Psoas muscle (tissue), 8 donors: Measurements from ENCODE around the gene SLC44A3. TPM values are rescaled to one million over a fixed set of nuclear protein-coding genes. Genes with fewer than 3 reads are reported as not detected.

ENCODE experiments used
- ATAC-seq, 4 donors: fragments of 200-7000 bp; cut with Tn5 transposase; one replicate each; pipeline ENCODE4 v1.9.1; 2020; ENCODE audit warnings: moderate library complexity in 3 of 4, mild to moderate bottlenecking in 2 of 4
- DNase-seq, 2 donors: peaks; one replicate each; pipeline ENCODE4 v3.0.0-alpha.2; 2020
- H3K27ac ChIP-seq: fragments of 200-600 bp; one replicate; pipeline ENCODE4 v1.8.0; 2022
- H3K27me3 ChIP-seq, 3 donors: fragments of 200-600 bp in 1 of 3; one replicate each; pipeline versions ENCODE4 v1.6.1 to v1.8.0; 2013 to 2022; ENCODE audit warnings: low read length in 2 of 3, mild to moderate bottlenecking in 2 of 3, moderate library complexity in 1 of 3; ENCODE audit not compliant: insufficient read depth in 3 of 3
- H3K36me3 ChIP-seq, 2 donors: fragments of 200-600 bp in 1 of 2; one replicate each; pipeline versions ENCODE4 v1.6.1 to v1.8.0; 2013 to 2022; ENCODE audit warnings: low read depth in 1 of 2, mild to moderate bottlenecking in 1 of 2, moderate library complexity in 1 of 2; ENCODE audit not compliant: insufficient read depth in 1 of 2
- H3K4me1 ChIP-seq: fragments of 200-600 bp; one replicate; pipeline ENCODE4 v1.8.0; 2022
- H3K4me3 ChIP-seq: fragments of 200-600 bp; one replicate; pipeline ENCODE4 v1.8.0; 2022; ENCODE audit warnings: mild to moderate bottlenecking
- H3K9me3 ChIP-seq: fragments of 200-600 bp; one replicate; pipeline ENCODE4 v1.8.0; 2022
- CTCF ChIP-seq: fragments of 200-600 bp; IDR thresholded peaks from one replicate; pipeline ENCODE4 v1.8.0; 2022; ENCODE audit warnings: antibody characterized with exemption
- WGBS, 3 donors: extraction: QIAGEN DNeasy Blood & Tissue Kit; methylation state at CpG; one replicate each; pipeline versions ENCODE4 v1.1.6 to v1.1.7; 2013; 5-methylcytosine and 5-hydroxymethylcytosine counted together
- intact Hi-C, 2 donors: fragments of 100-400 bp; cut with DNase I; formaldehyde crosslinking; loops; one replicate each; pipeline versions ENCODE4 v1.11.0 to v1.14.2; 2022
- polyA plus RNA-seq, 3 donors: library from polyadenylated mRNA; stranded (reverse); fragments of 200-250 nt; gene quantifications; one replicate each; pipeline ENCODE4 v1.2.3, GENCODE V29; 2013
- total RNA-seq, 4 donors: library from RNA; stranded (reverse); fragmentation: NEBNext Ultra II Directional in 2 of 4; extraction: Animal tissue kit (Norgen Biotek cat#: 25700) in 2 of 4; gene quantifications; one replicate each; pipeline versions ENCODE4 v1.2.1 to v1.2.4, GENCODE V29; 2021 to 2023
- donor health status: healthy with polysubstance abuse.
- donor health status: DM: no; HTN: no; CAD: no; lungs with moderate emphysema.
- donor health status: Bipolar disorder and iron deficiency.
- donor health status: healthy.
- donor health status: DM: yes; HTN: yes; CAD: no.
- donor health status: DM: no; HTN: no; CAD: no.
- donor health status: DM: no; HTN: no; CAD: no.
- donor health status: DM: yes; HTN: yes; CAD: no.

Gene SLC44A3
- total and polyA plus RNA-seq, 7 donors: 0.04 to 0.58 (median 0.32) TPM; not detected in 2

DNA sequence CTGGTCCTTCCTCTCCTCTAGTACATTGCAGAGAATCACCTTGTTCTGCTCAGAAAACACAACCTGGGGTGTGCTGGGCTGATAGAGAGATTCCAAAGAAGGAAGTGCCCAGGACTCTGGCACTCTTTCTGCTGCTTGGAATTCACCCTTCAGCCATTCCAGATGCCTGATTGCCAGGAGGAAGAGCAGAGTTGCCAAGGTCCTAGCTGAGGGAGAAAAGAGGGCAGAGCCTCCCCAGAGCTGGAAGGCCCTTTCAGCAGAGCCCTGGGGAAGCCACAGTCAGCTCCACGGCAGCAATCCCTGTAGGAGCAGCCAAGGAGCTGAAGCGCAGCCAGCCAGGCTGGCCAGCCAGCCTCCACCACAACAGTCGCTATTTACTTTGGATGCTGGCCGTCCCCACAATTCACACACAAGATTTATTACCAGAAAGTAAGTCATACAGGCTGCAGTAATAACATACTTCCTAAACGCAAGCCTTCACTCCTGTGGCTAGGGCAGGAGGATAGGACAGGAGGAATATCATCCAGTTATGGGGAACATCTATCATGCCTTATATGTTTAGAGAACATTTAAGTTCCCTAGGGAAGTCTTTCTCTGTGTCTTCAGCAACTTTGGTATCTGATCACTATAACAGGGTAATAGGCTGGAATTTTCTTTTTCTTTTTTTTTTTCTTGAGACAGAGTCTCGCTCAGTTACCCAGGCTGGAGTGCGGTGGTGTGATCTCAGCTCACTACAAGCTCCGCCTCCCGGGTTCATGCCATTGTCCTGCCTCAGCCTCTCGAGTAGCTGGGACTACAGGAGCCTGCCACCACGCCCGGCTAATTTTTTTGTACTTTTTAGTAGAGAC lies 36.6 kb upstream of the SLC44A3 start:
- ATAC-seq (peak; percentile 57 to 85 (median 79)), DNase-seq (peak; percentile 83 to 88)
- H3K4me3 ChIP-seq: no peak overlapping the region
- TF ChIP-seq CTCF: no peak
- H3K4me1 ChIP-seq: no peaks in the 10 kb centered on the region
- no peaks in the 10 kb centered on the region for H3K27me3 ChIP-seq
- no peaks in the 10 kb centered on the region for H3K9me3 ChIP-seq
- H3K36me3 ChIP-seq: no peaks in the 10 kb centered on the region
- intact Hi-C loops: no loop called here
- H3K27ac ChIP-seq: peak overlapping the region; percentile 51
- WGBS, 3 donors: 46 to 55% (median 51%) methylated on average over 12 of the region's 12 CpGs

- Histone ChIP-seq H3K4me1 (no peaks in the 10 kb centered on the region), H3K27ac (peak overlapping the region; percentile 51), H3K4me3 (no peak overlapping the region), H3K27me3 (no peaks in the 10 kb centered on the region), H3K36me3 (no peaks in the 10 kb centered on the region), H3K9me3 (no peaks in the 10 kb centered on the region)
- DNase-seq: no peak
- no peak for TF ChIP-seq CTCF
- no peak for ATAC-seq
- WGBS, 3 donors: 86 to 95% (median 94%) methylated on average over 7 of the region's 7 CpGs
- intact Hi-C loops: no loop called here
These were observed 36.0 kb upstream of the SLC44A3 start for GRCh38 chr1:94784190-94784515.

GRCh38 chr1:94787691-94788090 lies 32.5 kb upstream of the SLC44A3 start:
- WGBS, 3 donors: 90 to 100% (median 94%) methylated on average over 1 of the region's 1 CpG
- Histone ChIP-seq H3K36me3 (no peaks in the 10 kb centered on the region), H3K27me3 (no peaks in the 10 kb centered on the region), H3K27ac (no peak overlapping the region), H3K4me3 (no peak overlapping the region), H3K4me1 (peaks cover 6% of the 10 kb centered on the region), H3K9me3 (no peaks in the 10 kb centered on the region)
- no peak for ATAC-seq
- no peak for TF ChIP-seq CTCF
- intact Hi-C loops: no loop called here
- no peak for DNase-seq

DNA sequence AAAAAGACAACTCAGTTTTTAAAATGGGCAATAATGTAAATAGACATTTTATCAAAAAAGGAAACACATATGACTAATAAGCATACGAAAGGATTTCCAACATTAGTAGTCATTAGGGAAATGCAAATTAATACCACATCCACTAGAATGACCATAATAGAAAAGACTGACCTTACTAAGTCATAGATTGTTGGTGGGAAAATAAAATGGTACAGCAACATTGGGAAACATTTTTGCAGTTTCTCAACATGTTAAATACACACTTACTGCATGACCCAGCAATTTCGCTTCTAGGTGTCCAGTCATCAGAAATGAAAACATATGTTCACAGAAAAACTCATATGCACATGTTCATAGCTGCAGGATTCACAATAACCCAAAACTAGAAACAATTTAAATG lies 29.9 kb upstream of the SLC44A3 start:
- no peak for ATAC-seq
- no peaks in the 10 kb centered on the region for H3K27me3 ChIP-seq
- WGBS, 3 donors: 87 to 94% (median 92%) methylated on average over 2 of the region's 2 CpGs
- H3K4me1 ChIP-seq: peaks cover 16% of the 10 kb centered on the region
- no peaks in the 10 kb centered on the region for H3K36me3 ChIP-seq
- intact Hi-C loops: no loop called here
- H3K4me3 ChIP-seq: no peak overlapping the region
- no peaks in the 10 kb centered on the region for H3K9me3 ChIP-seq
- no peak for TF ChIP-seq CTCF
- H3K27ac ChIP-seq: no peak overlapping the region
- DNase-seq: no peak

GRCh38 chr1:94790670-94791069 lies 29.5 kb upstream of the SLC44A3 start:
- Histone ChIP-seq H3K27ac (no peak overlapping the region), H3K4me1 (peaks cover 16% of the 10 kb centered on the region), H3K36me3 (no peaks in the 10 kb centered on the region), H3K4me3 (no peak overlapping the region), H3K27me3 (no peaks in the 10 kb centered on the region), H3K9me3 (no peaks in the 10 kb centered on the region)
- TF ChIP-seq CTCF: no peak
- ATAC-seq (no peak), DNase-seq (no peak)
- 89 to 100% (median 94%) methylated on average over 1 of the region's 1 CpG for WGBS, 3 donors
- intact Hi-C loops: no loop called here
